Hematopoietic multipotent progenitor cell treated with erythropoietin and hydrocortisone succinate and interleukin-3 and kit ligand, for 6 days (in vitro differentiated cells): ENCODE measurements around the gene CACNA1C.

ENCODE experiments used
- DNase-seq: peaks from one replicate; pipeline ENCODE4 v3.0.0-alpha.2; 2015

The CACNA1C gene

DNA sequence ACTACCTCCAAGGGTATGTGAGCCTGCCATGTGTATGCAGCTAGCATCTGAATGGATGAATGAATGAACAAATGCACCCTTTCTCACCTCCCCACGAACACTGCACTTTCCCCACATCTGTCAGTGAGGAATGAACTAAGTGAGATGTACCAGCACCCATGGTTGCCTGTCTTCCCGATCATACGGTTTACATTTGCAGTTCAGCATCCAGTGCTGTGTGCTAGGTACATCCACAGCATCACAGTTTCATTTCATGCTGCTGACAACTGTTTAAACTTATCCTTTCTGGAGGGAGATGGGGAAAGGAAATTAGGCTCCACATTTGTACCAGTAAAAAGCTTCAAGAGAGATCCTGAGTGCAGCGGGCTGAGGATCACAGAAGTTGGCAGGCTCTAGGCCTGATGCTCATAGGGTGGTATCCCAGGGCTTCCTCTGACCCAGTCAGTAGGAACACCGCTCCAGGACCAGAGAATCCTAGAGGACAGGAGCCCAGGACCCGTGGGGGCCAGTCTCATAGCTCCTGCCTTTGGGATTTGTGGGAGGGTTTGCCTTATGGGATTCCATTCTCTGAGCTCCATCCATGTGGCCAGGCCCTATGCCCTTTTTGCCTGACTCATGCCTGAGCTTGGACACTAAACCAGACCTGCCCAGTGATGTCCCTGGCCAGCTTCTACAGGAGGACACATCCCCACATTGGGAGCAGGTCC is 294.5 kb downstream of the CACNA1C start:
- DNase-seq: no peak

DNA sequence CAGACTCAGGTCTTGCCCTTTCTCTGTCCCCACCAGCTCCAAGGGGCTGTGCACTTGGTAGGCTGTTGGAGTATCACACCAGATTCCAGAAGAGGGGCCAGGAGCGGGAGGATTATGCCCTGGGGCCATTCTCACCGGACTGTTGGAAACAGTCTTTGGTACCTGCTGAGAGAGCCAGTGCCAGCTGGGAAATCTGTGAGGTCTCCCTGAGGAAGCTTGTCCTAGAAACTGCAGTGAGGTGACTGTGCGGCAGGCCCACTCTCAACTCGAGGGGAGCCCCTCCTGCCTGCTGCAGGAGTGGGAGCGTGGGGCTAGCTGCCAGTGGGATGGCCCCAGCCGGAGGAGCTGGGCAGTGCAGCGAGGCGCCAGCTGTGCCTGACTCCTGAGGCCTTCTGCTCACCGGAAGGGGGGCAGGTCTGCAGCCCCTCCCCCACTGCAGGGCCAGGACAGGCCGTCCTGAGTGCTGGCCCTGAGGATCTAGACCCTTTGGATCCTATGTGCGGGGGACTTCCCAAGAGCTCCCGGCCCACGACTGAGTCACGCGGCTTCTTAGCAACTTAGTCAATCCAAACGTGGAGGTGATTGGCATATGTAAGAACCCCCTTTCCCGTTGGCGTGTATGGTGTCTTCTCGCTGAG is 295.2 kb downstream of the CACNA1C start:
- no peak for DNase-seq

- no peak for DNase-seq
Observed at GRCh38 chr12:2348482-2348852, 295.7 kb downstream of the CACNA1C start.

DNA sequence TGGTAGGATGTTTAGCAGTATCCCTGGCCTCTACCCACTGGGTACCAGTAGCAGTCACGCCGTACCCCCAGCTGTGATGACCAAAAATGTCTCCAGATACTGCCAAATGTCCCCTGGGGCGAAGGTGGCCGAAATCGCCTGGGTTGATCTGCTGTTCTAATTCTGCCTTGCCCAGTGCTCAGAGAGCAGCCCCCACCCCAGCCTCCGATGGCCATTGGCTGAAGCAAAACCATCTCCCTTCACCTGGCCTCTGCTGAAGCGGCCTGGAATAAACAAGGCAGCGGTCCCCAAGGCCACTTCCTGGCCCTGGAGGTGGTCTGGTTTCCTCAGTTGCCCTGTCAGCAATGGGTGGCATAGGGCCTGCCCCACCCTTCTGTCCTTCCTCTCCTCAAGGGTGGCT is 298.4 kb downstream of the CACNA1C start:
- no peak for DNase-seq

DNA sequence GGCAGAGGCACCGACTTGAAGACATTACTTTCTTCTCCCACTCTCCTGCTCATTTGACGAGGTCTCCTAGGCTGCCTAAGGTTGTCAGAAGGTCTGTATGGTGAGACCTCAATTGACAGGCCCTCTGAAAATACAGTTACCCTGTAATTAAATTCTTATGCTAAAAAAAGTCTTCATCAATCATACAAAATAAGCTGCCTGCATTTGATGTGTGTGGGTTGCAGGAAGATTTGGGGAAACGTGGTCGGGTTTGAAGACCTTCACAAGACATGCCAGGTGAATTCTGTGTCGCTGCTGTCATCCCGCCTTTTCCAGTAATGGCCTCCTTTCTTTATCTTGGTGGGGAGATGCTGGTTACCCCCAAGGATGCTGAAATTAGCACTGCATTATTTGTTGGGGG is 299.4 kb downstream of the CACNA1C start:
- DNase-seq: no peak

DNA sequence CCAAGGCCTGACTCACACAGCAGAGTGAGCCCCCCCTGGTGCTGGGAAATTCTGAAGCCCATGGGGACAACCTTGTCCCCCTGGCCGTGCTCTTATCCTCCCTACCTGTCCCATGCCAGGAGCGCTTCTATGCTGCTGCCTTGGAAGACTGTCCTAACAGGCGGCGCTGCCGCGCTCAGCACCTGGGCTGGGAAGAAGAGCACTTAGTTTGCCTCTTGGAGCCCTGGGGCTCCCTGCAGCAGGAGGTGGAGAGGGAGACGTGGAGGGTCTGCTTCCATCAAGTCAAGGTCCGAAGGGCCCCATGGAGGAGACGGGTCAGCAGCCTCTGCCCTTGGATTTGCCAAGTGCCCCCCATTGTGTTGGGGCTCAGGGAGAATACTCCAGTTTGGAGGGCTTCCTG is 300.5 kb downstream of the CACNA1C start:
- no peak for DNase-seq

DNA sequence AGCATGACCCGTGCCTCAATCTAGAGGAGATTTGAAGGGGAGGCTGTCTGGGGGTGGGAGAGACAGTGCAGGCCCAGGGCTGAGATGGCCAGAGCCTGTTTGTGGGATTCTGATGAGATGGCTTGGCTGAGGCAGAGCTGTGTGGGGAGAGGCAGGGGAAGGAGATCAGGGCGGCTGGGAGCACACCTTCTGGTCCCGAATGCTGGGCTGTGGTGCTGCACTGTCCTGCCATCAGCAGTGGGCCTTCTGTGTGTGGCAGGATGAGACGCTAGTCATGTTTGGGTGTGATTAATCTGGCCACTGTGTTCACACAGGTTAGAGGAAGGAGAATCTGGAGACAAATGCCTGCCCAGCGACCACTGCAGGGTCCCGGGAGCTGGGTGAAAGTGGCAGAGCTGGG is 300.9 kb downstream of the CACNA1C start:
- DNase-seq: no peak

DNA sequence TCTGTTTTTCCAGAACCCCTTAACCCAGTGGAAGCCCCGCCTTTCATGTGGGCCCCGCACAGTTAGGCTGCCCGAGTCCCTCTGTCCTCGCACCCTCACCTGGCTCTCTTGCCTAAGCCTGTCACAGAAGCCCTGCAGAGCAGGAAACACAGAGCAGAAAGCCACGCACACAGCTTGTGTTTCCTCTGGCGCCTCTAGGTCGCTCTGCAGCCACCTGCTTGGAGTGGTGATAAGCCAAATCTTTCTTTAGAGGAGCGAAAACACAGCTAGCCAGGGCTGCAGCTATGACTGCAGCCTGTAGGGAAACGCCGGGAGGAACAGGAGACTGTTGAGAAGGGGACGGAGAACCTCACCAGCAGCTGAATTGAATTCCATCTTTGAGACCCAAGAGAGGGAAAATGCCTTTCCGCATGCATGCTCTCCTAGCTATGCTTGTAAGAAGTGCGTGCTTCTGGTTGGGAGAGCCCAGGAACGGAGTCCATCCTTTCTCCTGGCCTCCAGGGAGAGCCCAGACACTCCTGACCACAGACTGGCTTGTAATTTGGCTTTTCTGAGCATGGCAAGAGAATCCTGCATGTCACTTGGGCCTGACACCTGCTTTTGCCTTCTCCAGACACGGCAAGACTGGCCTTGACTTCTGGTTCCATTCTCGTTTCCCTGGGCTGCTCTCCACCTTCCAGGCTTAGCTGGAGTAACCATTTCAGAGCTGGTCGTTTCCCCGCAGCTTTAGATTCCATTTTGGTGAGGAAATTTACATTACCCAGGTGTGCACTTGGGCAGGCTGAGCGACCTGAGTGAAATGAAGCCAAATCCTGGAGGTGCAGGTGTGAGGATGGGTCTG is 301.6 kb downstream of the CACNA1C start:
- DNase-seq: peak; percentile 30

- no peak for DNase-seq
Observed at GRCh38 chr12:2355198-2355597, 302.4 kb downstream of the CACNA1C start.

DNA sequence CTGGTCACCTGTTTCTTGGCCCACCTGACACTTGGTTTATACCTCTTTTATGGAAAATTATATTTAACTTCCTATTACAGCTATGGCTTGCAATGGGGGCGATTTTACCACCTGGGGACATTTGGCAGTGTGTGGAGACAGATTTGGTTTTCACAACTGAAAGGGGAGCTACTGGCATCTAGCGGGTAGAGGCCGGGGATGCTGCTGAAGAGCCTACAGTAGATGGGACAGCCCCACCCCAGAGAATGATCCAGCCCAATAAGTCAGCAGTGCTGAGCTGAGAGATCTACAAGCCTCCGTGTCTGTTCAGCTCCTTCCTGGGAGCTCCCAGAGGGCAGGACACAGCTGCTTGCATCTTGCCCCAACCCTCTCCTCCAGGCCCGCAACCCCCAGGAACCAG is 302.8 kb downstream of the CACNA1C start:
- no peak for DNase-seq

DNA sequence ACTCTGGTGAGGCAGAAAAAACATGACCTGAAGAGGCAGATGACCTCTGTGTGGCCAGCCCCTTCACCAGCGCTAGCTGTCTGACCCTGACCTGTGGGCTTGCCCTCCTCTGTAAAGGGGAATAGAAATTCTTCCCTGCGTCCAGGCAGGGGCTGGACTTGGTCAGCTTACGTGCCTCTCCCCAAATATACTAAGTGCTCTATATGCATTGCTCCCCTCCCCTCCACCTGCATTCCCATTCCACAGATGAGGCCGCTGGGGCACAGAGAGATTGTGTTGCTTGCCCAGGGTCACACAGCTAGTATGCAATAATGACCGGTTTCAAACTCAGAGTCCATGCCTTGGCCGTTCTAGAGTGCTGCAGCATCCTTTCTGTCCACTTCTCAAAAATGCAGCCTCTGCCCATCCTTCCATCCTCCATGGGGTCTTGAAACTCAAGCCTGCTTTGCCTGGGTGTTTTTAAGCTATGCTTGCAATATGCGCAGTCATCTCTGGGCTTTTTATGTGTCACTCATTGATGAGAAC is 303.9 kb downstream of the CACNA1C start:
- no peak for DNase-seq

GRCh38 chr12:2358986-2359658 is 306.3 kb downstream of the CACNA1C start:
- peak; percentile 47 for DNase-seq

- peak; percentile 41 for DNase-seq
Observed at GRCh38 chr12:2359725-2360629, 307.2 kb downstream of the CACNA1C start.

DNA sequence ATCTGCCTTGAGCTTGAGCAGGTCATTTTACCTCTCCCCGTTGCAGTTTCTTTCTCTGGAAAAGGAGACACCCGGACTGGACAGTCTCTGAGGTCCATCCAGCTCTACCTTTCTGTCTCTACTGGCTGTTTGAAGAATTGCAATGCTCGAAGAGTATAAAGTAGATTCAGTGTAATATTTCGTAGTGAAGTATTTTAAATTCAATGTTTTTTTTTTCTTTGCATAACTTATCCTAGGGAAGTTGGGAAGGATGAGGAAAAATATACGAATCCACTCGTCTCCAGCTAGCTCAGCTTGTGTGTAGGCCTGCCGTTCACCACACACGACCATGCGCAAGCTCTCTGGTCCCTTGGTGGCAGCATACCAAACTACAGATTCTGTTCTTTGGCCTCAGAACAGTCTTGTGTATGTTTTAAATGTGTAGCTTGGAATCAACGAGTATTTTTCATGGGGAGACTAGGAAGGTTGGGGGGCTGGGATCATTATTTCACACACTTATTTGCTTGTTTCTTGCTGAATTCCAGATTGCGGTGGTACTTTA is 307.9 kb downstream of the CACNA1C start:
- DNase-seq: no peak

GRCh38 chr12:2363836-2364609 is 311.2 kb downstream of the CACNA1C start:
- DNase-seq: no peak

GRCh38 chr12:2364631-2365051 is 311.9 kb downstream of the CACNA1C start:
- peak; percentile 63 for DNase-seq

DNA sequence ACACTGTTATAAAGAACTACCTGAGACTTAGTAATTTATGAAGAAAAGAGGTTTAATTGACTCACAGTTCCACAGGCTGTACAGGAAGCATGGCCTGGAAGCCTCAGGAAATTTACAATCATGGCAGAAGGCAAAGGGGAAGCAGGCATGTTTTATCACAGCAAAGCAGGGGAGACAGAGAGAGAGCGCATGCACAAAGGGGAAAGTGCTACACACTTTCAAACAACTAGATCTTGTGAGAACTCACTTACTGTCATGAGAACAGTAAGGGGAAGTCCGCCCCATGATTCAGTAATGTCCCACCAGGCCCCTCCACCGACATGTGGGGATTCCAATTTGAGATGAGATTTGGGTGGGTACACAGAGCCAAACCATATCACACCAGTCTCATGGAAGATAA is 313.9 kb downstream of the CACNA1C start:
- no peak for DNase-seq

DNA sequence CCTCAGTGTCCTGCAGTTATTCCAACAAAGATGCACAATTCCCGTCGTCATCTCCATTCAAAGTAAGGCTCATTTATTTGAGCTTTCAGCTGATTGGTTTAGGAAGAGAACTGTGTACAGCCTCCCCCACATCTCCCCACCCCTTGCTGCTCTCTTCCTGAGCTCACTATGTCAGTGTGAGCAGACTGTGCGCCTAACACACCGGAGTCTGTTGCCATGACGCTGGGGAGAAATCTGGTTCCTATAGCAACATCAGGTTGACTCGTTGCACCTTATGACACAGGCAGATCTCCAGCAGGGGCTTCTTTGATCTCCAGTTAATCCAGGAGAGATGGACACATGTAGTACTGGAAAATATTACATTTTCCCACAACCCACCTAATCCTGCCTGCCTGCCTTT is 319.4 kb downstream of the CACNA1C start:
- no peak for DNase-seq

GRCh38 chr12:2372735-2373134 is 319.9 kb downstream of the CACNA1C start:
- DNase-seq: no peak

- DNase-seq: no peak
Observed at GRCh38 chr12:2373307-2373706, 320.5 kb downstream of the CACNA1C start.
